HG02798 (cell line): ENCODE data around the gene CD109.
"Not testable (repeated sequence)": the region's sequence is repeated elsewhere in the genome, so short reads cannot be mapped to it uniquely, and the experiment has no call there.

ENCODE experiments used
- ATAC-seq: cut with Tn5 transposase; IDR thresholded peaks from one replicate; pipeline ENCODE4 v1.9.1; 2021; ENCODE audit warnings: mild to moderate bottlenecking; ENCODE audit not compliant: unreplicated experiment, poor library complexity

The CD109 gene

DNA sequence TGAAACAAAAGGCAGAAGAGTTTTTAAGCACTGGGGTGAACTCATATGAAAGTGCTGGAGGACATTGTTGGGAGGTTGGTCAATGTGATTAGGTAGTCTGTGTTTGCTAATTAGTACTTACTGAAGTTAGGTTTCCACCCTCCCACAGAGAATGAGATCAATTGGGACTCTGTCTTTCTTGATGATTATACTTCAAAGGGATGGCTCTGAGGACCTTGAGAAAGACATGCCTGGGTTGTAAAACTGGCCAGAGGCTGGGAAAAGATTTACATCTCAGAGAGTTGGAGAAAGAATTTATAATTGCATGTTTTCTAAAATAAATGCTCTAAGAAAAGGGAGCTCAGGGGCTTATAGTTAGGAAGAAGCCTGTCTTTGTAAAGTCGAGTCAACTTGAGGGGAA is 74.0 kb downstream of the CD109 start:
- no peak for ATAC-seq

DNA sequence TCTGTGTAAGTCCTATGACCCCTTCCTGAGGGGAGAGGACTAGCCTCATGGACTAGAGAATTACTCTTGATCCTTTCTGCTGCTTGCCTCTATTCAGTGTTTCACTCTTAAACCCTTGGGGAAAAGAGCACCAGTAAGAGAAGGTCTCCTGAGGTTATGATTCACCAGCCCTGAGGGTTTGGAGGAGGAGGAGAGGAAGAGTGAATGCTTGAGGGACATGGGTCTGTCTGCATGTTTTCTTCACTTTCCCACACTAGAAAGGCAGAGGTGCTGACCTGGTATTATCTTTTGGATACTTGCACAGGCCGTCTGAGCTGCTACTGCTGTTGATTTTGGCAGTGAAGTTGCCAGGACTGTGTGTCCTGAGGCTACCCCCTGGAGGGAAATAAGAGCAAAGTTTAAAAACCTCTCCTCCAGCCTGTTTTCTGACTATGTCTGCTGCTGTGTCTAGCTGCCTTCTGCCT is 78.3 kb downstream of the CD109 start:
- peak; percentile 60 for ATAC-seq

DNA sequence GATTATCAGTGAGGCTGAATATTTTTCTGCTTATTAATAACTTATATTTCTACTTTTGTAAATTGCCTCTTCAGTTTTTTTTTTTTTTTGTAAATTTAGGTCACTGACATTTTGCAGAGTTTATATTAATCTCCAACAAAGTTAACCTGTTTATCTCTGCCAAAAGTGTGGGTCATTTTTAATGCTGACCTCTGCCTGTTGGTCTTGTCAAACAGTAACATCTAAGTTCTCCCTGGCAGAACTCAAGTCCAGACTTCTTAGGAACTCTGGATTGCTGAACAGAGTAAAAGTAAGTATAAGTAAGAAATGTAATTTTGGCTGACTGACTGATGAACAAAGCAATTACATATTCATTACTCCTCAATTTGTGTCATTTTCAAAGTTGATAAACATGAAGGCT is 83.9 kb downstream of the CD109 start:
- ATAC-seq: no peak

DNA sequence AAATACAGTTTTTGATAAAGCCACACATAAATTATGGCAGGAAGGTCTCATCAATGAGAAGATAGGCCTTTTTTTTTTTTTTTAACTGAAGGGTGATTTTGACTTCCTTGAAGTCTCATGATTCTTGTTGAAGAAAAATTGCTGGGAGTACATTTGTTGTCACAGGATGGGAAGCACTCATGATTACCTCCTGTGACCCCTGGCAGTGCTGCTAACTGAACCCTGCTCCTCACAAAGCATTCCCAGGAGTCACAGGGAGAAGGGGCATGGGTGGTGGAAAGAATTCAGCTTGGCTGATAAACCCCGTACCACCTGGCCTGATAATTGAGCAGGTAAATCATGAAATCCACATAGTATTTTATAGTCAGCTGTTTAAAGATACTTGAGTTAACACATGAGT is 86.9 kb downstream of the CD109 start:
- no peak for ATAC-seq

DNA sequence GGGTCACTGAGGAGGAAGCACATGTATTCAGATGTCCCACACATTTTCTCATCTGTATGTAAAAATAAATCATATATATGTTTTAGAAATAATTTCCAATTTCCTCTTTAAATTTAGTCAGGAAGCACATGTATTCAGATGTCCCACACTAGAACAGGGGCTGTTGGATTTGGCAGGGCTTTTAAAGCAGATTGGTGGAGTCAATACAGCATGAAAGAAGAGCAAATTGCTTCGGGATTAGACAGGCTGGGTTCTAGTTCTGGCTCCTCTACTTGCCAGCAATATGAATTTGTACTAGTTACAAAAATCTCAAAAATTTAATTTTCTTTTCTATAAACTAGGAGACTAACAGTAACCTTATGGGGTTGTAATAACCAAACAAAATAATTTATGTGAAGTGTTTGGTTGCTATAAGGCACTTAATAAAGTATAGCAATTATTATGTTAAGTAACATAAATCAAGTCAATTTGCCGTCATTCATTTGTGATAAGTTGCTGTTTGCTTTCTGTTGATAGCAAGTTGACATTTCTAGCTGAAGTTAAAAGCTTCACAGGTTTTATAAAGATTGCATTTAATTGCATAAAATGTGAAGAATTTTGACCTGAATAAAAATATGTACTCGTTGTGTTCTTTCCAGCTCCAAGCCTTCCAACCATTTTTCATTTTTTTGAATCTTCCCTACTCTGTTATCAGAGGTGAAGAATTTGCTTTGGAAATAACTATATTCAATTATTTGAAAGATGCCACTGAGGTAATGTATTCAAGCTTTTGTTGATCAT is 88.9 kb downstream of the CD109 start:
- ATAC-seq: no peak

DNA sequence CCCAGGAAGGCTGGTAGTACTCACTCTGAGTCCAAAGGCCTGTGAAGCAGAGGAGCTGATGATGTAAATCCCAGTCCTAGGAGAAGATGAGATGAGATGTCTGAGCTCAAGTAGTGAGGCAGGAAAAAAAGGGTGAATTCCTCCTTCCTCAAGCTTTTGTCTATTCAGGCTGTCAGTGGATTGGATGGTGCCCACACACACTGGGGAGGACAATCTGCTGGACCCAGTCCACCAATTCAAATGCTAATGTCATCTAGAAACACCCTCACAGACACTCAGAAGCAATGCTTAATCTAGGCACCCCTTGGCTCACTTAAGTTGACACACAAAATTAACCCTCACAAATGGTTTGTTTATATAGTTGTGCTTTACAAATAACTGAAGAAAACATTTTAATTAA is 94.6 kb downstream of the CD109 start:
- no peak for ATAC-seq

DNA sequence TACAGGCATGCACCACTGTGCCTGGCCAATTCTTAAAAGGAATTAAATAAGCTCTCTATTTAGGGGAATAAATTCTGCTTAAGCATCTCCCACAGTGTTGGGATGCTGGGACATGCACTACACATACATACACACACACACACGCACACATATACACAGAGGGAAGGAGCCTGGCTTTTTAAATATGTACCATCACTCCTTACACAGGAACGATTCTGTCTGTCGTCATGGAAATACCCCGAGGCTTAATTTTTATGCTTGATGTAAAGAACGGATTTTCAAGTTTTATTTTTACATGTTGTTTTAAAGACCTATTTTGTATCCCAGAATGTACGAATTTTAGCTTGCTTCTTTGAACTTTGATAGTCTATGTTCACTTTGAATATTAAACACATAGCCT is 95.3 kb downstream of the CD109 start:
- ATAC-seq: no peak

DNA sequence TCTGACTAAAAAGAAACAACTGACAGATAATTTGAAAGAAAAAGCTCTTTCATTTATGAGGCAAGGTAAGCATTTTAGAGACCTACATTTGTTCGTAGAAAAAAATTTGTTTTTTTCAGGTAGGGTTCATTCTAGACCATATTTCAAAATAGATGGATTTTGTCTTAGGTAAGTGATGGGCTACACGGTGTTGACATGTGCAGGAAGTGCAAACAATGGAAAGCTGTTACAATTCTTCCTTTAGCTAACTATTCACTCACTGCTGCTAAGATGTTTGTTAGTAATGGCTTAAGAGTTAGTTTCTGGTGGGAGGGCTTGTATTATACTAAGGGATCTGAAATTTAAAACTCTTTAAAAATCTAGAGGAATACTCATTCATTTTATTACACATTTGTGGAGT is 96.7 kb downstream of the CD109 start:
- no peak for ATAC-seq

DNA sequence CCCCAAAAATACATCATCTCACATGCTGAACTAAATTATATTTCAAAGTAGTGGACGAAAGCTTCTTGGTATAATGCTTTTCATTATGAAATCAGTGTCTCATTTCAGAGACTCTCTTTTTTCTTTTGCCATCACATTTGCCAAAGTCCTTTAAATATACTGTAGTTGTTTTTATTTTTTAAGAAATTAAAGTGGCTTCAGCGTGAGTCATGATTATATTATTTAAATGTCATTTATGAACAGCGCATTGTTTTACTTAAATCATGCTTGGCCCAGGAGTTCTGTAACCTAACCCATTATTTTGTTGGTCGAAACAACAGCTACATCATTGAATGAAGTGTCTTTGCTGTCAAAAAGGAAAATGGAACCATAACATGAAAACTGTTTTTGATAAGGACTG is 100.9 kb downstream of the CD109 start:
- no peak for ATAC-seq

DNA sequence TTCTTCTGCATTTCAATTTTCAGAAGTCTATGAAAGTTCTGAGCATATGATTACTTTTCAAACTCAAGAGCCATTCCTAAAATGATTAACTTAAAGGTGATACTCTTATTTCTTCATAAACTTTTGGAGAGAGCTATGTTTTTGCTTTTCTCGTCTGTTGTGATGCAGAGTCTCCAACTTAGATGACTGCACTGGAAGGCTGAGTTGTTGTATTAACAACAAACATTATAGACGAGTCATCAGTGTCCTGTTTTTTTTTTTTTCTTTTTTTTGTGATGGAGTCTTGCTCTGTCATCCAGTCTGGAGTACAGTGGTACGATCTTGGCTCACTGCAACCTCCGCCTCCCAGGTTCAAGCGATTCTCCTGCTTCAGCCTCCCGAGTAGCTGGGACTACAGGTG is 101.9 kb downstream of the CD109 start:
- ATAC-seq: no peak

DNA sequence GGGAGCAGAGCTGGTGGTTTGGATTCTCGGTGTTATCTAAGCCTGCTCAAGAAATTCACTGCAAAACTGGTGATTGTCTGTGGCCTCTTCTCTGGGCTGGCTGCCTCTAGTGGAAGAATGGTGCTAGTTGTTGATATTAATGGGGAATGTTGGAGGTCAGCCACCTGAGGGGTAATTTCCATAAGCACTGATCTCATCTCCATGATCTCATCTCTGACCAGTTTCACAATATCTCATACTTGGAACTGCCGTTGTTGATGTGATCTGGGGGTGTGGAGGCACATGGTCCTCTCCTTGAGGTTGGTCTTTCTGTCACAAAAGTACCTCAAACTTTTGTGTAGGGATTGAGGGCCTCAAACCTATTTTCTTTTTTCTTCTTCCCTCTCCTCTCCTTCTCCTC is 102.6 kb downstream of the CD109 start:
- peak; percentile 80 for ATAC-seq

DNA sequence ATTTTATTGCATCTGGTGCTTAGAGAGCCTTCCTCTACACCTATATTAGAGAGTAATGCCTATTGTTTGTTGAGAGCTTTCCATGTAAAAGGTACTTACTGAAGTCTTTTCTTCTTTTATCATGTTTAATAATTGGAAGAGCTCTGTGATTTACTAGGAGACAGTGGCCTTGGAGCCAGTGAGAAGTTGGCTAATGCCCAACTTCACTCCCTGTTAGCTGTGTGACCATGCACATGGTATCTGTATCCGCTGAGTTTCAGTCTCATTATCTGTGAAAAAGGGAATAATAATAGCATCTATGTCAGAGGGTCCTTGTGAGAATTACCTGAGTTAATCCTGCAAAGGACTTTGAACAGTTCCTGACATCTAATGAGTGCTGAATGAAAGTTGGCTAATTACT is 105.0 kb downstream of the CD109 start:
- ATAC-seq: no peak

DNA sequence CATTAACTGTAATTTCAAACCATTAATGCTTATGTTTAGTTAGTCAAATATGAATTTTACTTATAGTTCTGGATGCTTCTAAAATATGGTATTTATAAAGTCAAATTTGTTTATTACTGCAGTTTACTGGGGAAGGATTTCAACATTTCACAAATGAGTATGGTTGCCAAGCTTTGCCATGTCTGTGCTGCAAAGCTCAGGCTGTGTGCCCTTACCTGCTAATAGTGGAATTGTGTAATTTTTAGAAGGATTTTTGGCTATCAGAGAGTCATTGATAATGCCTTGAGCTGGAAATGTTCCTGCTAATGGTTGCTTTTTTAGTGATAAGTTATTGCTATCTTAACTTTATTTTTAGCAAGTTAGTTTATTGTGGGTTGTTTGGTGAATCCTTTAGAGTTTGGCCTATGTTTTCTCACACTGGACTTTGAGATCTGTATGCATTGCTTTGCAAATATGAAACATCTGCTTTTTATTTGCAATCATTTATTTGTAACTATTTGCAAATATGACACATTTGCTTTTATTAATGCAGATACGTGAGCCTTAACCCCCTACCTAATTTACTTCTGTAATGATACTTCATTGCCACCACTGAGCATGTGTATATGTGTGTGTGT is 105.8 kb downstream of the CD109 start:
- no peak for ATAC-seq

DNA sequence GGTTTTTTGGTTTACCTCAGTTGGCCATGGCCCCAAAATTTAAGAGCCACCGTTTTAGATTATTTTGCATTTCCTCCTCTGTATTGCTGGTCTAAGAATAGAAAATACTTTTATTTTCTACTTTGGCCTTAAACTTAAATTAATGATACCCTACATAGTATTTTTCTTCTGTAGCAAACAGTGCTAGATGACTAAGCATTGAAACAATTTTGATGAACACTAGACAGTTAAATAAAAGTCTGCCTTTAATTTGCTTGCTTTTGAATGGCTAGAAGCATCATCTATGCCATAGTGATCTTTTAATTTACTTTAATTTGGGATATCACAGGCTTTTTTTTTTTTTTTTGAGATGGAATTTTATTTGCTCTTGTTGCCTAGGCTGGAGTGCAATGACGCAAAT is 106.4 kb downstream of the CD109 start:
- ATAC-seq: no peak

DNA sequence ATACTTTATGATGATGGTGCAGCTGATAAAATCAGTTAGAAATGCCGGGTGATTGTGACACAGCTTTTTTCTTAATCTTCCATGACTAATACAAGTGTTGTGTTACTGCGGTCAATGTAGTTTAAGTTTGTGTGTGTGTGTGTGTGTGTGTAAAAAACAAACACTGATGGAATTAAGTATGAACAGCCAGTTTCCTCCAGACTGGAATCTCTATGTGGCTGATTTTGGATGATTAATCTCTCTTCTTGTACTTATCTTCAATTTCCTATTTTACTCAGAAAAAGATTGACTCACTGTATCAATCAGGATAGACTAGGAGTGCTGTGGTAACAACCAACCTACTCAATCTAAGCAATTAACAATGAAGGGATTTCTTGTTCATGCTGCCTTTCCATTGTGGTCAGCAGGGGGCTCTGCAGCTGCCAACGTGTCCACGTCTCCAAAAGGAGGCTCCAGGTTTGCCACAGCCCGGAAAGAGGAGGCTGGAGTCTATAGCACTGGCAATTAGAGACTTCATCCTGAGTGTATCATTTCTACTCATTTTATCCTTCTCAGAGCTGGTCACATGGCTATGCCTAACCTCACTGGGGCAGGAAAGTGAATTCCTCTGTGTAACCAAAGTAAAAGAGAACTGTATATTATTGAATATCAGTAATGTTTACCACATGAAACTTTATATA is 107.7 kb downstream of the CD109 start:
- no peak for ATAC-seq

DNA sequence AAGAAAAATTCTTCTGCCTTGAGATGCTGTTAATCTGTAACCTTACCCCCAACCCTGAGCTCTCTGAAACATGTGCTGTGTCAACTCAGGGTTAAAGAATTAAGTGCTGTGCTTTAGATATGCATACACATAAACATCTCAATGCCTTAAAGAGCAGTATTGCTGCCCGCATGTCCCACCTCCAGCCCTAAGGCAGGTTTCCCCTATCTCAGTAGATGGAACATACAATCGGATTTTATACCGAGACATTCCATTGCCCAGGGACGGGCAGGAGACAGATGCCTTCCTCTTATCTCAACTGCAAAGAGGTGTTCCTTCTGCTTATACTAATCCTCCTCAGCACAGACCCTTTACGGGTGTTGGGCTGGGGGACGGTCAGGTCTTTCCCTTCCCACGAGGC is 109.2 kb downstream of the CD109 start:
- ATAC-seq: not testable (repeated sequence)

DNA sequence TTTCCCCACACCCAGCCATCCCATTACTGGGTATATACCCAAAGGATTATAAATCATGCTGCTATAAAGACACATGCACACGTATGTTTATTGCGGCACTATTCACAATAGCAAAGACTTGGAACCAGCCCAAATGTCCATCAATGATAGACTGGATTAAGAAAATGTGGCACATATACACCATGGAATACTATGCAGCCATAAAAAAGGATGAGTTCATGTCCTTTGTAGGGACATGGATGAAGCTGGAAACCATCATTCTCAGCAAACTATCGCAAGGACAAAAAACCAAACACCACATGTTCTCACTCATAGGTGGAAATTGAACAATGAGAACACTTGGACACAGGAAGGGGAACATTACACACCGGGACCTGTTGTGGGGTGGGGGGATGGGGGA is 110.0 kb downstream of the CD109 start:
- not testable (repeated sequence) for ATAC-seq

DNA sequence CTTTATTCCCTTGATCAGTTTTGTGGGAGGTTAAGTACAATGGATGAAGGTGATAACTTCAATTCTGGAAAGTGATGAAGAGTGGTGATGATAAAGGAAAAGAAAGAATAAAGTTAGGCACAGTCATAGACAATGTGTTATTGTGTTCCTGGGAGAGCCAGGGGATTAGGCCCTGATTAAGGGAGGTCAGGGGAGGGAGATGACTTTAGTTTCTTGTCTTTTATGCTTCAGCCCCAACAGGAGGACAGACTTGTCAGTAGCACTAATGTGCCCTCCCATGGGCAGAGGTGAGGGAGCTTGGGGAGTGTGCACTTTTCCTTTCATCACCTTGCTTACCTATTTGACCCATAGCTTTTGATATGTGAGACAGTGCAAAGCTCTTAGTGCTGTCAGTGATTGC is 115.7 kb downstream of the CD109 start:
- ATAC-seq: no peak

DNA sequence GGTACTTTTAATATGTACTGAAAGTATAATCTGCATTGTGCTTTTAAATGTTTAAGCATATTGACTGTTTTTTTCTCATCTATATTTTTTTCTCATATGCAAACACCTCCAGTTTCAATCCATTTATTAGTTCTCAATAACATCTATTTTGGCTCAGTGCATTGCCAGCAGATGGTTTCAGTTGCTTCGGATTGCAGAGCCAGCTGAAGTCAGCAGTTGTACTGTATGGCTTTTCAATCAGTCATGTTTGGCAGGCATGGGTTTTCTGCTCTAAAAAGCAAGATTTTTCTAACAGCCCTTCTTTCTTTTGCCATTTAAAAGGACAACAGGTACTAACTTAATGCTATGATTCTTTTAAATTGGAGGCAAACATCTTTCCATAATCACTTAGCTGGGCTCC is 121.2 kb downstream of the CD109 start:
- ATAC-seq: peak; percentile 80

DNA sequence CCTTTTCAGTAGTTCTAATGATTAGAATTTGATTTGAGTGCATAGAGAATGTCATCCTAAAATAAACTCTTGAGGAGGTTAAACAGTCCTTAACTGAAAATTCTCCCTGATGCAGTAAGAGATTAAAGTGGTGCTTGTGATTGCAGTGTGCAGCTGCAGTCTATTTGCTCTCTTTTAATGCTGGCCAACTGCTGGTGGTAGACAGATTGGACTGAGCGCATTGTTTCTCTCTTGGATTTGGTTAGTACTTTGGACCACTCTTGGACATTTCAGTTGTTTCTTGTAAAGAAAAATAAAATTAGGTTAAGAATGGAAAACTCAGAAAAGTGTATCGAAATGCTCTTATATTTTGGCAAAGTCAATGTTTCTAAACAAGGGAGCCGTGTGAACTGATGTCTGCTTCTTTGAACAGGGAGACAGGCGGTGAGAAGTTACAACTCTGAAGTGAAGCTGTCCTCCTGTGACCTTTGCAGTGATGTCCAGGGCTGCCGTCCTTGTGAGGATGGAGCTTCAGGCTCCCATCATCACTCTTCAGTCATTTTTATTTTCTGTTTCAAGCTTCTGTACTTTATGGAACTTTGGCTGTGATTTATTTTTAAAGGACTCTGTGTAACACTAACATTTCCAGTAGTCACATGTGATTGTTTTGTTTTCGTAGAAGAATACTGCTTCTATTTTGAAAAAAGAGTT is 127.2 kb downstream of the CD109 start:
- no peak for ATAC-seq

DNA sequence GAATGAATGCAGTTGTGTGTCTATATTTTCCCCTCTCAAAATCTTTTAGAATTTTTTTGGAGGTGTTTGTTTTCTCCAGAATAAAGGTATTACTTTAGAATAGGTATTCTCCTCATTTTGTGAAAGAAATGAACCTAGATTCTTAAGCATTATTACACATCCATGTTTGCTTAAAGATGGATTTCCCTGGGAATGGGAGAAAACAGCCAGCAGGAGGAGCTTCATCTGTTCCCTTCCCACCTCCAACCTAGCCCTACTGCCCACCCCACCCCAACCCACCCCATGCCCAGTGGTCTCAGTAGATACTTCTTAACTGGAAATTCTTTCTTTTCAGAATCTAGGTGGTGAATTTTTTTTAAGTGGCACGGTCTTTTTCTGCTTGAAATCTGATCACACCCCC is 127.8 kb downstream of the CD109 start:
- ATAC-seq: no peak
